SK-N-SH (cell line): Measurements from ENCODE around the gene CABP4. TPM values are rescaled to one million over a fixed set of nuclear protein-coding genes. Genes with fewer than 3 reads are reported as not detected.

Experiments
- CTCF ChIA-PET: fragments of 300-600, 350-600 bp; formaldehyde crosslinking; extraction: SDS; loops from one replicate; lab custom pipeline; 2021; lab: Yijun Ruan, JAX
- POLR2A ChIA-PET: fragments of 350-600 bp; sonication (Branson Sonifier 250); formaldehyde crosslinking; extraction: SDS; loops from one replicate; lab custom pipeline; 2020; ENCODE audit warnings: antibody characterized with exemption, inconsistent platforms; lab: Yijun Ruan, JAX
- DNase-seq: peaks from one replicate; pipeline ENCODE4 v3.0.0; 2012
- H2AFZ ChIP-seq: fragments of 200-600 bp; sonication (generic); 2 replicates; pipeline ENCODE4 v1.8.1; 2016; ENCODE audit warnings: antibody characterized with exemption, mild to moderate bottlenecking, low read depth
- H3F3A ChIP-seq: fragments of 200-600 bp; sonication (generic); replicated peaks from 2 replicates; pipeline ENCODE3; 2016; ENCODE audit warnings: antibody characterized with exemption, mild to moderate bottlenecking; ENCODE audit not compliant: insufficient read depth
- H3K27ac ChIP-seq, 2 experiments: fragments of 200-500 bp in 1 of 2; fragments of 200-600 bp in 1 of 2; sonication (Bioruptor generic) in 1 of 2; sonication (generic), shearing (Covaris generic) in 1 of 2; 2 replicates each; pipeline versions ENCODE4 v1.5.1 to v1.6.1; 2014 to 2016; ENCODE audit warnings: low read depth in 2 of 2, inconsistent platforms in 1 of 2, low read length in 1 of 2, mild to moderate bottlenecking in 1 of 2, mixed read lengths in 1 of 2
- H3K27me3 ChIP-seq: fragments of 200-600 bp; sonication (generic), shearing (Covaris generic); 2 replicates; pipeline ENCODE4 v1.6.1; 2016; ENCODE audit warnings: mixed run types; ENCODE audit not compliant: insufficient read depth
- H3K36me3 ChIP-seq, 2 experiments: fragments of 200-500 bp in 1 of 2; fragments of 200-600 bp in 1 of 2; sonication (Bioruptor generic) in 1 of 2; sonication (generic) in 1 of 2; replicated peaks in 1 of 2; 2 replicates each; pipeline versions ENCODE3 to v1.5.1; 2014 to 2016; ENCODE audit warnings: low read length in 1 of 2, mild to moderate bottlenecking in 1 of 2; ENCODE audit not compliant: insufficient read depth in 2 of 2, control insufficient read depth in 1 of 2
- H3K4me1 ChIP-seq, 2 experiments: fragments of 200-500 bp in 1 of 2; fragments of 200-600 bp in 1 of 2; sonication (Bioruptor generic) in 1 of 2; sonication (generic), shearing (Covaris generic) in 1 of 2; 2 replicates each; pipeline versions ENCODE4 v1.5.1 to v1.6.1; 2014 to 2016; ENCODE audit warnings: low read depth in 1 of 2, low read length in 1 of 2, mixed run types in 1 of 2; ENCODE audit not compliant: insufficient read depth in 2 of 2, control insufficient read depth in 1 of 2
- H3K4me2 ChIP-seq: fragments of 200-600 bp; sonication (generic), shearing (Covaris generic); 2 replicates; pipeline ENCODE4 v1.6.1; 2017; ENCODE audit warnings: mixed run types
- H3K4me3 ChIP-seq, 2 experiments: fragments of 200-500 bp in 1 of 2; fragments of 200-600 bp in 1 of 2; sonication (Bioruptor generic) in 1 of 2; sonication (generic), shearing (Covaris generic) in 1 of 2; 2 replicates each; pipeline versions ENCODE4 v1.5.1 to v1.8.1; 2014 to 2016; ENCODE audit warnings: low read depth in 2 of 2, inconsistent platforms in 1 of 2, low read length in 1 of 2, mild to moderate bottlenecking in 1 of 2, mixed read lengths in 1 of 2, moderate library complexity in 1 of 2
- H3K79me2 ChIP-seq: fragments of 200-600 bp; sonication (generic); 2 replicates; pipeline ENCODE4 v1.8.1; 2017; ENCODE audit warnings: mild to moderate bottlenecking; ENCODE audit not compliant: insufficient read depth
- H3K9ac ChIP-seq: fragments of 200-600 bp; sonication (generic); 2 replicates; pipeline ENCODE4 v1.6.1; 2017; ENCODE audit warnings: mixed run types
- H3K9me2 ChIP-seq: fragments of 200-600 bp; sonication (generic); 2 replicates; pipeline ENCODE4 v1.6.1; 2017; ENCODE audit warnings: mixed run types
- H3K9me3 ChIP-seq: fragments of 200-600 bp; sonication (generic); 2 replicates; pipeline ENCODE4 v1.6.1; 2017; ENCODE audit warnings: mixed run types, mild to moderate bottlenecking, moderate library complexity
- H4K20me1 ChIP-seq: fragments of 200-600 bp; sonication (generic); 2 replicates; pipeline ENCODE4 v1.6.1; 2017; ENCODE audit warnings: mild to moderate bottlenecking, mixed run types; ENCODE audit not compliant: insufficient read depth
- CHD2 ChIP-seq: fragments of 150-350 bp; IDR thresholded peaks from 2 replicates; pipeline ENCODE4 v1.6.1; 2018; ENCODE audit warnings: low read length; ENCODE audit not compliant: partially characterized antibody
- CTCF ChIP-seq: fragments of 200-600 bp; sonication (generic); IDR thresholded peaks from 2 replicates; pipeline ENCODE4 v1.6.1; 2017; ENCODE audit warnings: antibody characterized with exemption, mild to moderate bottlenecking, moderate library complexity
- ELF1 ChIP-seq: IDR thresholded peaks from 2 replicates; pipeline ENCODE4 v1.4.0; 2012
- EZH2phosphoT487 ChIP-seq: fragments of 200-600 bp; sonication (generic); IDR thresholded peaks from 2 replicates; pipeline ENCODE4 v1.6.1; 2017; ENCODE audit warnings: low read depth, mixed run types, mild to moderate bottlenecking, antibody characterized with exemption, moderate library complexity, borderline replicate concordance
- FOSL2 ChIP-seq: IDR thresholded peaks from 2 replicates; pipeline ENCODE4 v1.4.0; 2012; ENCODE audit warnings: low read depth, mild to moderate bottlenecking, moderate library complexity, borderline replicate concordance
- FOXM1 ChIP-seq: IDR thresholded peaks from 2 replicates; pipeline ENCODE4 v1.4.0; 2012; ENCODE audit warnings: low read depth, mild to moderate bottlenecking
- GABPA ChIP-seq: IDR thresholded peaks from 2 replicates; pipeline ENCODE4 v1.4.0; 2012; ENCODE audit warnings: low read depth, mild to moderate bottlenecking
- GATA2 ChIP-seq: sonication (generic); formaldehyde crosslinking; IDR thresholded peaks from 2 replicates; pipeline ENCODE4 v1.5.0; 2020; ENCODE audit warnings: mild to moderate bottlenecking, missing genetic modification reagents
- JUND ChIP-seq: IDR thresholded peaks from 2 replicates; pipeline ENCODE4 v1.4.0; 2012
- MEF2A ChIP-seq: IDR thresholded peaks from 2 replicates; pipeline ENCODE4 v1.4.0; 2012; ENCODE audit warnings: low read depth, borderline replicate concordance
- NRF1 ChIP-seq: IDR thresholded peaks from 2 replicates; pipeline ENCODE4 v1.6.1; 2012; ENCODE audit warnings: low read depth, mild to moderate bottlenecking, low read length
- RAD21 ChIP-seq: IDR thresholded peaks from 2 replicates; pipeline ENCODE4 v1.6.1; 2012; ENCODE audit warnings: mild to moderate bottlenecking, low read length
- RCOR1 ChIP-seq: fragments of 150-350 bp; IDR thresholded peaks from 2 replicates; pipeline ENCODE4 v1.6.1; 2017; ENCODE audit warnings: antibody characterized with exemption, low read length
- SIN3A ChIP-seq: IDR thresholded peaks from 2 replicates; pipeline ENCODE4 v1.6.1; 2012; ENCODE audit warnings: low read depth, mild to moderate bottlenecking, low read length, moderate library complexity, borderline replicate concordance
- SMC3 ChIP-seq: IDR thresholded peaks from 2 replicates; pipeline ENCODE4 v1.6.1; 2012; ENCODE audit warnings: low read depth, low read length, improper control_type of control experiment
- ZBTB33 ChIP-seq: IDR thresholded peaks from 2 replicates; pipeline ENCODE4 v1.4.0; 2012; ENCODE audit warnings: low read depth, borderline replicate concordance
- WGBS: methylation state at CpG from one replicate; pipeline ENCODE4 v1.1.6; 2017; ENCODE audit warnings: low lambda C conversion rate; 5-methylcytosine and 5-hydroxymethylcytosine counted together
- polyA plus RNA-seq, 3 experiments: library from polyadenylated mRNA; depleted of rRNA; stranded (reverse); fragments of >200 nt; gene quantifications; 2 replicates each; pipeline ENCODE4 v1.2.3, GENCODE V29; 2012
- TF ChIP-seq, protein P1 (sequence below): fragments of 150-350 bp; IDR thresholded peaks from 2 replicates; pipeline ENCODE4 v1.6.1; 2017; ENCODE audit warnings: antibody characterized with exemption, low read length, low read depth, borderline replicate concordance
- TF ChIP-seq, protein P2 (sequence below): IDR thresholded peaks from 2 replicates; pipeline ENCODE4 v1.4.0; 2012; ENCODE audit warnings: low read depth, borderline replicate concordance

CABP4 gene
- polyA plus RNA-seq, 1 of the 3 experiments (the other 2 are of a cell fraction): not detected

DNA sequence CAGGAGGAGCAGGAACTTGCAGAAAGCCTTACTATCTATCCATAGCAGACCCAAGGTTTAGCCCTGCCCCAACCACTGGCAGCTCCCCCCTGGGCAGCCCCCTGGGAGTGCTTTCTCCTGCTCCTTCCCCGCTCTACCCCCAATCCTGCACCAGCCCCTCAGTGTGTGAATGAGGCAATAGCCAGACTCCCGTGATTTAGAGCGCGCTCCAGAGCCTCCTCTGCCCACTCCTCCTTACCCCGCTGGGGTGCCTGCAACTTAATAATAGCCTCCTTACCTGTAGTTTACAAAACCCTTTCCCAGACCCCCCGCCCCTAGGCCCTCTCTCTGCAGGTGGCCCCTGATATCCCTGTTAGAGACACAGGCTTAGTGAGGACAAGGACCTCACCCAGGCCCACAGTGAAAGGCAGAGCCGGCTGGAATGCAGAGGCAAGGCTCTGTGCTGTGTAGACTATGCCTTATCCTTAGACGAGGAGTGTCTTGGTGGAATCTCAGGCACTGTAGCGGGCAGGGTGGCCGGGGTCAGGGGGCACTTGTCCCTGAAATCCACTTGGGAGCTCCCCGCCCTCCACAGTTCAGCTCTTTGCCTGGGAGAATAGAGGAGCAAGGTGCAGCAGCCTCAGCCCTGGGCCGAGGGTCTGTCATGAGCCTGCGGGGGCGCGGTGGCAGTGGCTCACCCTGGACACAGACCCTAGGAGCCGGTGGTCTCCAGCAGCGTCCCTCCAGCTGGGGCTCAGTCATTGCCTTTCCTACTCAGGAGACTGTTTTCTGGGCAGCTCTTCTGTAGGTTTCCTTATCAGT is 44.0 kb upstream of the CABP4 start:
- Histone ChIP-seq H3K4me1 (peaks cover 0 to 2% of the 10 kb centered on the region in 2 experiments; a peak in 1 of 4 replicates), H3K9ac (no peak overlapping the region), H3K27ac (no peak overlapping the region), H3K9me3 (no peaks in the 10 kb centered on the region), H3K4me3 (no peak overlapping the region), H3K79me2 (no peaks in the 10 kb centered on the region), H3K27me3 (no peaks in the 10 kb centered on the region), H3K9me2 (no peaks in the 10 kb centered on the region), H3K4me2 (no peak overlapping the region), H3K36me3 (no peaks in the 10 kb centered on the region), H3F3A (no peaks in the 10 kb centered on the region), H4K20me1 (no peaks in the 10 kb centered on the region), H2AFZ (no peak overlapping the region)
- CTCF ChIA-PET: interaction anchor here (0.6 to 3.4 kb wide), 2 partner anchors 9 to 29 kb away, joined by 3 to 12 read pairs; partner anchors contain the start of gene PPP1CA
- 76% methylated on average over 12 of the region's 17 CpGs for WGBS
- no peak for DNase-seq
- POLR2A ChIA-PET: no interaction called here
- no peak for TF ChIP-seq SMC3
- no peak for TF ChIP-seq GATA2 (CRISPR knock-in tag)
- TF ChIP-seq SIN3A: no peak
- no peak for TF ChIP-seq ZBTB33
- no peak for TF ChIP-seq GABPA
- no peak for TF ChIP-seq FOXM1
- TF ChIP-seq CTCF: no peak
- no peak for TF ChIP-seq FOSL2
- TF ChIP-seq, protein P1, sequence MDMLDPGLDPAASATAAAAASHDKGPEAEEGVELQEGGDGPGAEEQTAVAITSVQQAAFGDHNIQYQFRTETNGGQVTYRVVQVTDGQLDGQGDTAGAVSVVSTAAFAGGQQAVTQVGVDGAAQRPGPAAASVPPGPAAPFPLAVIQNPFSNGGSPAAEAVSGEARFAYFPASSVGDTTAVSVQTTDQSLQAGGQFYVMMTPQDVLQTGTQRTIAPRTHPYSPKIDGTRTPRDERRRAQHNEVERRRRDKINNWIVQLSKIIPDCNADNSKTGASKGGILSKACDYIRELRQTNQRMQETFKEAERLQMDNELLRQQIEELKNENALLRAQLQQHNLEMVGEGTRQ: no peak
- no peak for TF ChIP-seq MEF2A
- TF ChIP-seq RCOR1: no peak

- Histone ChIP-seq H3K27me3 (no peaks in the 10 kb centered on the region), H3K4me1 (peaks cover 2 to 3% of the 10 kb centered on the region in 2 experiments; a peak in 1 of 4 replicates), H3K36me3 (no peaks in the 10 kb centered on the region), H3K4me3 (no peak overlapping the region), H3K4me2 (no peak overlapping the region), H3K9ac (no peak overlapping the region), H3K9me2 (no peaks in the 10 kb centered on the region), H3F3A (no peaks in the 10 kb centered on the region), H3K79me2 (no peaks in the 10 kb centered on the region), H3K27ac (no peak overlapping the region), H4K20me1 (no peaks in the 10 kb centered on the region), H3K9me3 (no peaks in the 10 kb centered on the region), H2AFZ (no peak overlapping the region)
- ChIA-PET CTCF (interaction anchor here (3.4 kb wide), 1 partner anchor 10 kb away, joined by 12 read pairs; the partner anchor contains the start of gene PPP1CA), POLR2A (interaction anchor here (0.9 kb wide), 1 partner anchor 10 kb away, joined by 3 read pairs; the partner anchor contains the start of gene PPP1CA)
- 60% methylated on average over 5 of the region's 7 CpGs for WGBS
- DNase-seq: no peak
- no peak for TF ChIP-seq RAD21
- no peak for TF ChIP-seq ELF1
- TF ChIP-seq, protein P2, sequence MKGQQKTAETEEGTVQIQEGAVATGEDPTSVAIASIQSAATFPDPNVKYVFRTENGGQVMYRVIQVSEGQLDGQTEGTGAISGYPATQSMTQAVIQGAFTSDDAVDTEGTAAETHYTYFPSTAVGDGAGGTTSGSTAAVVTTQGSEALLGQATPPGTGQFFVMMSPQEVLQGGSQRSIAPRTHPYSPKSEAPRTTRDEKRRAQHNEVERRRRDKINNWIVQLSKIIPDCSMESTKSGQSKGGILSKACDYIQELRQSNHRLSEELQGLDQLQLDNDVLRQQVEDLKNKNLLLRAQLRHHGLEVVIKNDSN: no peak
- TF ChIP-seq NRF1: no peak
- no peak for TF ChIP-seq JUND
- TF ChIP-seq RCOR1: no peak
- TF ChIP-seq ZBTB33: no peak
- TF ChIP-seq CHD2: no peak
- TF ChIP-seq MEF2A: no peak
- TF ChIP-seq FOXM1: no peak
- no peak for TF ChIP-seq FOSL2
- TF ChIP-seq EZH2phosphoT487: no peak
These were observed 43.4 kb upstream of the CABP4 start for GRCh38 chr11:67411785-67412152.
